ENCODE measurements around the gene CIAO2B.

DNA sequence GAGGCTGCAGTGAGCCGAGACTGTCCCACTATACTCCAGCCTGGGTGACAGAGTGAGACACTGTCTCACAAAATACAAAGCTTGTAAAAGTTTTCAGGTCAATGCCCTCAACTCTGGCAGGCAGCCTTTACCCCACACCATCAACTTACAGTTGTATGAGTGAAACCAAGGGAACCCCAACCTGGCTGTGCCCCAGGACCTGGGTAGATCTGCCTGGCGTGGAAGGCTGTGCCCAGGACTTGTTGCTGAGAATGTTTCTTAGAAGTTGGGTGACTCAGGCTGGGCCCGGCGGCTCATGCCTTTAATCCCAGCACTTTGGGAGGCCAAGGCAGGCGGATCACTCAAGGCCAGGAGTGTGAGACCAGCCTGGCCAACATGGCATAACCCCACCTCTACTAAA is 34.6 kb upstream of the CIAO2B start:
- TF ChIP-seq POLR2A (IDR thresholded peaks at IDR 0.05; ENCODE audit: low read length) = no peak
- TF ChIP-seq GATA1 (IDR thresholded peaks at IDR 0.05; ENCODE audit: low read depth, low read length) = no peak
